Metanephros (tissue), 1 donor: Measurements from ENCODE around the gene HDGF. TPM values are rescaled to one million over a fixed set of nuclear protein-coding genes. Genes with fewer than 3 reads are reported as not detected.

Experiments
- total RNA-seq: library from RNA; depleted of rRNA; stranded (reverse); fragments of >200 nt; gene quantifications from one replicate; pipeline ENCODE4 v1.2.3, GENCODE V29; 2014

Gene HDGF
- total RNA-seq, result 107 TPM

DNA sequence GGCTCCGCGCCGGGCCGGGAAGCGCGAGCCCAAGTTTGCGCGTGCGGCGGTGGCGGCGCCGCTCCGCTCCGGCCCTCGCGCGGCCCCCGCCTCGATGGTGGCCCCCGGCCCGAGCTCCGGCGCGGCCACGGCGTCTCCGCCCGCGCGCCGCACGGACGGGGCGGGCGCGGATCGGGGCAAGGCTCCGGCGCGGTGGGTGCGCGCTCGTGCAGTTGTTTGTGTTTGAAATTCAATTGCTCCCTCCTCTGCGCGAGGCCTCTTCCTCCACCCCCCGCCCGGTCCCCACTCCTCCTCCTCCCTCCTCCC, at the start of gene HDGF:
HDGF (minus strand) TSS at position 225 of the 306 bp plus-strand sequence. CDS start 246 bp downstream, outside the sequence.

DNA sequence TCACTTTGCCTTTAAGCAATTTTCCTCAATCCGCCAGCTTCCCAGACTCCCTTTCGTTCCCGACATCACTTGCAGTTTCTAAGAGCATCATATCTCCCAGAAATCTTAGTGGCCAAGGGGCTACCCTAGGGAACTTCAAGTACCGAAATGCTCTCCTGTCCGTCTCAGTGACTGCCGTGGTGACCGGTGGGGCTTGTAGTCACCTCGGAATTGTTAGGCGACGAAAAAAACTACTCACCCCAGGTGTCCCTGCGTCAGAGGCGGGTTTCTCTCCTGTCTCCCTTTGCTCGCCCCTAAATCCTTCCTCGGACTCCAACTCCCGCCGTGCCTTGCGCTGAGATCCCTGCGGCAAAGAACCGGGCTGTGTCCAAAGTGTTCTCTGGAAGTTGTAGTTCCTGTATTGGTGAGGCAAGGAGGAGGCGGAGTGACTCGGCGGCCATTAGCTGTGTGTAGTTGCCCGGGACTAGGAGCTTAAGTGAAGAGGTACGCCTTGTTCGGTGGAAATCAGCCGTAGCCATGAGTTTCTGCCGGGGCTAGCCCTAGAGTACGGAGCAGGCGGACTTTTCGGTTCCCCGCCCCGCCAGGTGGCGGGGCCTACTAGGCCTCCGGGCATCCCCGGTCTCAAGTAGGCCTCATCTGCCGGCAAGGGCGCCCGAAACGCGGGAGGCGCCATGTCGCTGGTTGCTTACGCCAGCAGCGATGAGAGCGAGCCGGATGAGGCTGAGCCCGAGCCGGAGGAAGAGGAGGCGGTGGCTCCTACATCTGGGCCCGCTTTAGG, 15.8 kb upstream of the HDGF start, which contains the start of gene PRCC:
PRCC (plus strand) TSS at position 435 of the 778 bp plus-strand sequence; CDS start at position 672, 237 bp downstream.

DNA sequence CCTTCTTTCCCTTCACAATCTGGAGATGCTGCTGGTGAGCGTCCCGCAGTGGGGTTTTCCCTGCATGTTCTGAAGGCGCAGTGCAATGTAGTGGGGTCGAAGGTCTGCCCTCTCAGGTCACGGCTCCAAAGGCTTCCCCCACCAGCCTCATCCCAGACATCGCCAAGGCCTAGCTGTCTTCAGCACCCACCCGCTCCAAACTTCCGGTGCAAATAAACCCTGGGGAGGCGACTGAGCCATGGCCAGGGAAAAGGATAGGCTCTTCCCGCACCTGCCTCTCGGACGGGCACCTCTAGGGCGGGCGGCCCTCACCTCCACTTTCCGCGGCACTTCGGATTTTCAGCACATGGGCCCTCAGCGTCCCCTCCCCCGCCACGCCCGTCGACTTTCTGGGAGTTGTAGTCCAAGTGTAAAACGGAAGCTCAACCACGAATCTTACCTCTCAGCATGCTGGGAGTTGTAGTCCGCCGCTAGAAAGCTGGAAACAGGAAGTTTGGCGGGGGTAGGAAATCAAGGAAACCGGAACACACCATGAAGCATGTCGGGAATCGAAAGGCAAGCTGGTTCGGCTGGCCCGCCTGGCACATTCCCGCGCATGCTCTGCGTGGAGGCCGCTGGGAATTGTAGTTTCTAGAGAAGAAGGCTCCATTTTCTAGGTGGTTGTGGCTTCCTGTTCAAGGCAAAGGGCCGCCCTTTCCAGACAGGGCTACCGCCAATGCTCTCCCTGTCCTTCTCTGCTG, 10.6 kb downstream of the HDGF start, which contains the start of gene MRPL24:
MRPL24 (minus strand) TSS at position 348 of the 740 bp plus-strand sequence. CDS start 2,384 bp downstream, outside the sequence.

DNA sequence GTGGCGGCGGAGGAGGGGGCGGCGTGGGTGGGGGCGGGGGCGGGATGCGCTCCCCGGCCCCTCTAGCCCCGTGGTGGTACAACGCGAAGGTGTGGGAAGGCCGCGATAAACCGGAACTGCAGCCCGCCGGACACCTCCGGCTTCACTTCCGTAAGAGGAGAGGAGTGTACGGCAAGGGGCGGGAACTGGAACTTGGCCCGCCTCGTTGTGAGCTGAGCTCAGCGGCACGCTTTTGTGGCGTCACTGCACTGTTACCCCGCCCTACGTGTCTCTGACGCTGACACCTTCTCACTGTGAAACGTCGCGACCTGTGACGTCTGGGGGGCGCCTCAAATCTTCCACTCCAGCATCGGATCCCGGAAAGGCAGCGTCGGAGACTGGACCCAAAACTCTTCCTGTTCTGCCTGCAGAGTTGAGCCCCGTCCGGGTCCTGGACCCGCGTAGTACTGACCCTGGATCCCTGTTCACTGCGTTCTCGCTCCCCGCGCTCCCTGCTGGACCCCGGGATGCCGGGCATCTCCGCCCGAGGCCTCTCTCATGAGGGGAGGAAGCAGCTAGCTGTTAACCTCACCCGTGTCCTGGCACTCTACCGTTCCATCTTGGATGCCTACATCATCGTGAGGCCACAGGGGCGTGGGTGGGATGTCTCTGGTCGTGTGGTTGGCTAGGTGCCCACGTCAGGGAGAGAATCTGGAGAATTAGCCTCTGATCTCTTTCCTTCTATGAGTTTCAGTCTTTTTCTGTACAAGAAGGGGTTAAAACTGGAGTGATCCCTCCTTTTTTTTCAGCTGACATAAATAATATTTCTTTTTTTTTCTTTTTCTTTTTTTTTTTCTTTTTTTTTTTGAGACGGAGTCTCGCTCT, 22.6 kb downstream of the HDGF start, which contains the start of gene ISG20L2:
ISG20L2 (minus strand) TSS at position 168 of the 864 bp plus-strand sequence. CDS start 1,114 bp downstream, outside the sequence.

DNA sequence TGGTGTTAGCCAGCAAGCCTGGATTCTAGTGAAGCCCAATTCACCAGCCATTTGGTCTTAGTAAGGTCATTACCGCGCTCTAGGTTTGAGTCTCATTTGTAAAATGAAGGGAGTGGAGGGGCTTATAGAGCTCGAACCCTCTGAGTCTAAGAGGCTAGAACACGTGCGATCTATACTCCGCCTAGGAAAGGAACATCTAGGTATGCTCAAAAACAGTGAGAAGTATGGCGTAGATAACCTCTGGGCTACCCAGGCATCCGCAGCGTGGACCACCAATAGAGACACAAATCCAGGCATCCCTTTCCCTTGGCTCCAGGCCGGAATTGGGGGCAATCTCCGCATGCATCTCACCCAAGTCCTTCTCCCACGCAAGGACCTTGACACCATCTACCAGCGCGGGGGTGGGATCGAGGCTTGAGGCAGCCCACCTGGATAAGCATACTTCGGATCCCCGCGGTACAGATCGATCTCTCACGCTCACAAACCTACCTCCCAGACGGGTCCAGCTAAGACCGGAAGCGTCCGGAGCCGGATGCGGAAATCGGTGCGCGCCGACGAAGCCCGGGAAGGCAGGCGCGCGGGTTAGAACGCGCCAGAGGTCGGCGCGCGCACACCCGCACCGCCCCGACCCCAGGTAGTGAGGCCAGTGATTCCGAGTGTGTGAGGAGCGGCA, 23.4 kb downstream of the HDGF start, which contains the start of gene METTL25B:
METTL25B (plus strand) TSS at position 544 of the 673 bp plus-strand sequence. CDS start 636 bp downstream, outside the sequence.

DNA sequence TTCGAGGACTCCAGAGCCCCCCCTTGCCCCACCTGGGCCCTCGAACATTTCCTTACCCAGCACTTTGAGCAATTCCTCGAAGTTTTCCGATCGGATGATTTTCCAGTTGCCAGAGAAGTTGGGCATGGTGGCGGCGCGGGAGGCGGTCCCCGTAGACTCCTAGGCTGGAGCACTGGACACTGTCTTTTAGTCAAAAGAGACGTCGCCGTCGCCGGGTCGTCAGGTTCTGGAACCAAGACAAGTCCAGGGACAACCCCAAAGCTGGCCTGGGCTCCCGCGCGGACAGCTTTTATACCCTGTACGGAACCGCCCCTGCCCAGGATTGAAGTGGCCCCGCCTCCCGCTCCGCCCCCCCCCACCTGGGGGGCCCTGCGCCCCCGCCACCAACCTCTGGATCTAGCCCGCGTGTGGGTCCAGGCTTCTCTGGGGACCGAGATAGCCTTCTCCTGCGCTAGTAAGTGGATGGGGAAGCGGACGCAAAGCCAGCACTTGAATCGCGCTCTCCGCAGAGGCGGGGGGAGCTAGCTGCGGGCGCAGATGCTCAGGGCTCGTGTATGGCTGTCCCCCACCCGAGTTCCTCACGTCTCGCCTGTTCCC, 46.1 kb downstream of the HDGF start, which contains the start of gene CRABP2:
CRABP2 (minus strand) TSS at position 263 of the 597 bp plus-strand sequence; CDS start at position 126, 137 bp downstream.

Other genes starting within 250 kb of the HDGF start
- 11.3 TPM for gene IQGAP3, start 179.1 kb downstream of the HDGF start, total RNA-seq
- gene TTC24, start 172.0 kb downstream of the HDGF start, total RNA-seq, result 0.58 TPM
- 53.7 TPM for gene NAXE, start 159.9 kb downstream of the HDGF start, total RNA-seq
- gene GPATCH4, start 150.2 kb downstream of the HDGF start, total RNA-seq, result 9.6 TPM
- gene HAPLN2, start 132.3 kb downstream of the HDGF start, total RNA-seq, result 0.29 TPM
- 0.18 TPM for gene BCAN, start 109.6 kb downstream of the HDGF start, total RNA-seq
- 62.2 TPM for gene NES, start 74.3 kb downstream of the HDGF start, total RNA-seq
- 17.1 TPM for gene CRABP2, start 46.1 kb downstream of the HDGF start, total RNA-seq
- gene METTL25B, start 23.2 kb downstream of the HDGF start, total RNA-seq, result 22.9 TPM
- 13.3 TPM for gene ISG20L2, start 22.9 kb downstream of the HDGF start, total RNA-seq
- 40.3 TPM for gene MRPL24, start 10.6 kb downstream of the HDGF start, total RNA-seq
- 33.2 TPM for gene PRCC, start 15.9 kb upstream of the HDGF start, total RNA-seq
- gene SH2D2A, start 65.2 kb upstream of the HDGF start, total RNA-seq, result 0.64 TPM
- gene INSRR, start 107.4 kb upstream of the HDGF start, total RNA-seq, result 1.9 TPM
- 2.0 TPM for gene NTRK1, start 109.2 kb upstream of the HDGF start, total RNA-seq
- gene PEAR1, start 142.0 kb upstream of the HDGF start, total RNA-seq, result 33.2 TPM
- gene LRRC71, start 169.0 kb upstream of the HDGF start, total RNA-seq, result 0.35 TPM